Activated naive CD4-positive, alpha-beta T cell treated with anti-CD3 and anti-CD28 coated beads, Interleukin-2, amount 50 U/mL, for 72 hours (primary cell): ENCODE results near the gene NEU3. TPM values are rescaled to one million over a fixed set of nuclear protein-coding genes. Genes with fewer than 3 reads are reported as not detected.
A peak's percentile ranks its signal among the peaks of the same experiment; 100 is the strongest.
"Not testable (repeated sequence)": the region's sequence is repeated elsewhere in the genome, so short reads cannot be mapped to it uniquely, and the experiment has no call there.

Experiments used
- ATAC-seq, 2 donors: fragments of 150-1000 bp; cut with Tn5 transposase; 2 replicates each; pipeline ENCODE4 v1.10.0; 2021; ENCODE audit warnings: mild to moderate bottlenecking in 2 of 2, moderate library complexity in 2 of 2
- DNase-seq, 2 donors: peaks; one replicate each; pipeline ENCODE4 v3.0.0; 2021 to 2022; ENCODE audit warnings: low spot score in 2 of 2
- H3K27ac Mint-ChIP-seq, 2 donors: one replicate each; pipeline ENCODE4 v1.8.0; 2022; ENCODE audit warnings: mild to moderate bottlenecking in 2 of 2, mixed read lengths in 2 of 2
- H3K36me3 Mint-ChIP-seq, 2 donors: one replicate each; pipeline ENCODE4 v1.8.0; 2022; ENCODE audit warnings: mixed read lengths in 2 of 2
- H3K9me3 Mint-ChIP-seq, 2 donors: one replicate each; pipeline ENCODE4 v1.8.0; 2022; ENCODE audit warnings: mixed read lengths in 2 of 2
- total RNA-seq, 2 donors: library from RNA; stranded (reverse); gene quantifications; one replicate each; pipeline ENCODE4 v1.2.3, GENCODE V29; 2022

NEU3 gene
- total RNA-seq, 2 donors from 2014 or later: 18.3 to 23.0 TPM

DNA sequence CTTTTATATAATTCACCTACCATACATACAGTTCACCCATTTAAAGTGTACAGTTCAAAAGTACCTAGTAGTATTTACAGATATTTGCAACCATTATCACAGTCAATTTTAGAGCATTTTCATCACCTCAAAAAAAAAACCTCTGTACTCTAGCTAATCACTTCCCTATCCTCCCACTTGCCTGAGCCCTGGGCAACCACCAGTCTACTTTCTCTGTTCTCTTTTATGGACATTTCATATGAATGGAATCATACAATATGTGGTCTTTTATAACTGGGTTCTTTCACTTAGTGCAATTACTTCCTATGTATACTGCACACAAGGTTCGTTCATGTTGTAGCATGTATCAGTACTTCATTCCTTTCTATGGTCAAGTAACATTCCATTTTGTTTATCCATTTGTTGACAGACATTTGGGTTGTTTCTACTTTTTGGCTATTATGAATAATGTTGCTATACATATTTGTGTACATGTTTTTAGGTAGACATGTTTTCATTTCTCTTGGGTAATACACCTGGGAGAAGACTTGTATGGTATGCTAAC lies 17.8 kb upstream of the NEU3 start:
- peaks cover 5 to 19% of the 10 kb centered on the region in 2 donors for H3K36me3 Mint-ChIP-seq
- no peak for DNase-seq
- no peaks in the 10 kb centered on the region for H3K9me3 Mint-ChIP-seq
- no peak for ATAC-seq
- no peak overlapping the region for H3K27ac Mint-ChIP-seq

GRCh38 chr11:74971424-74971823 lies 17.3 kb upstream of the NEU3 start:
- DNase-seq: no peak
- no peak for ATAC-seq
- Mint-ChIP-seq H3K36me3 (peaks cover 5 to 19% of the 10 kb centered on the region in 2 donors), H3K9me3 (no peaks in the 10 kb centered on the region), H3K27ac (peak overlapping the region in 1 of 2 donors; percentile 34)

- H3K27ac Mint-ChIP-seq: no peak overlapping the region
- H3K9me3 Mint-ChIP-seq: no peaks in the 10 kb centered on the region
- no peak for DNase-seq
- ATAC-seq: no peak
- peaks cover 21 to 28% of the 10 kb centered on the region in 2 donors for H3K36me3 Mint-ChIP-seq
Observed at GRCh38 chr11:74978041-74978440, 10.7 kb upstream of the NEU3 start.

DNA sequence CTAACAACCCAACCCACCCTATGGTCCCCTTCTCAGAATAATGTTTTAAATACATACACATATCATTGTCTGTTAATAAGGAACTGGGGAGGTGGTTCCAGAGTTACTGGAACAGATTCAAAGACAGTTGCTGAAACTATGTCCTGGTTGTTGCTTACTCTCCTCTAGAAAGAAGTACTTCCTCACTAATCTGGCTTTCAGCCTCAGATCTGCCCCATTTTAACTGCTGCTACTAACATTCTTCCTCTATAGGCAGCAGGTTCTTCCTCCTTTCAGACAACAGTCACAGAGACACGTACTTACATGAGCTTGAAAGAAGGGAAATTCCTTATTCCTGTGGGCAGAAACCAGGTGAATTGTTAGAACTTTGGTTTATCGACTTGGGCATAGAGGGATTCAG lies 8.1 kb upstream of the NEU3 start:
- DNase-seq (no peak), ATAC-seq (no peak)
- no peaks in the 10 kb centered on the region for H3K9me3 Mint-ChIP-seq
- peaks cover 10 to 15% of the 10 kb centered on the region in 2 donors for H3K36me3 Mint-ChIP-seq
- H3K27ac Mint-ChIP-seq: no peak overlapping the region

DNA sequence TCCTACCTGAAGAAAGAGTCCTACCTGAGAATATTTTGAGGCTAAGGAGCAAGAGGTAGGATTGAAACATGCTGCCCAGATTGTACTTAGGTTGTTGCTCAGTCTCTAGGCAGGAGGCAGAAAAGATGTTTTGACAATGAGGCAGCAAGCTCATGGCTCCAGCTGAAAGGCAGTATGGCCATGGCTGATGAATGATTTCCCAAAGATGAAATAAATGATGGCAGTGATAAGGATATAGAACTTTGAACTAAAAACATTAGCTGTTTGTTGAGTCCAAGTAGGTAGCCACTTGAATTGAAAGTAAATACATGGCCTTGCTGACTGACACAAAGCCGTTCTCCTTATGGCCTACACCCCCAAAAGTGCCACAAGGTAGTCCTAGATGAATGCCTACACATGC lies 6.8 kb upstream of the NEU3 start:
- Mint-ChIP-seq H3K27ac (no peak overlapping the region), H3K36me3 (peaks cover 10 to 15% of the 10 kb centered on the region in 2 donors), H3K9me3 (no peaks in the 10 kb centered on the region)
- ATAC-seq: no peak
- DNase-seq: no peak

DNA sequence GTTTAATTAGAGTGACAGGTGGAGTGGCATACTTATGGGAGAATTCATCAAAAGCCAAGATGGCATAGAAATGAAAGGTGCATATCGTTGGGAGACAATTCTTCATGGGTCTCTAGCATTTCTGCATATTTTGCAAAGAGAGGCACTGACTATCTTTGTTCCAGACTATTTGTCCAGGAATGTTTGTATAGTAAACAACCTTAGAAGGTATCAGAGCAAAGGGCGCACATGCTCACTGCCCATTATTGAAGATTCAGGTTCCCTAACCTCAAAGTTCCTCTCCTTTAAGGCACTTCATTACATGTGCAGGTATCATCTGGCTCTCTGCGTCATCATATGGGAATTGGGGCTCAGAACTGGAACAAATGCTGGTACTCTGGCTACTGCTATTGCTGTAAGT lies 4.7 kb upstream of the NEU3 start:
- peaks cover 11 to 16% of the 10 kb centered on the region in 2 donors for H3K36me3 Mint-ChIP-seq
- ATAC-seq: no peak

GRCh38 chr11:74984730-74985129 lies 4.0 kb upstream of the NEU3 start:
- ATAC-seq (no peak), DNase-seq (no peak)
- no peaks in the 10 kb centered on the region for H3K9me3 Mint-ChIP-seq
- H3K36me3 Mint-ChIP-seq: peaks cover 16 to 20% of the 10 kb centered on the region in 2 donors
- no peak overlapping the region for H3K27ac Mint-ChIP-seq

More for the DNA sequence above, 4.7 kb upstream of the NEU3 start:
- no peak for DNase-seq
- Mint-ChIP-seq H3K27ac (no peak overlapping the region), H3K9me3 (no peaks in the 10 kb centered on the region)

DNA sequence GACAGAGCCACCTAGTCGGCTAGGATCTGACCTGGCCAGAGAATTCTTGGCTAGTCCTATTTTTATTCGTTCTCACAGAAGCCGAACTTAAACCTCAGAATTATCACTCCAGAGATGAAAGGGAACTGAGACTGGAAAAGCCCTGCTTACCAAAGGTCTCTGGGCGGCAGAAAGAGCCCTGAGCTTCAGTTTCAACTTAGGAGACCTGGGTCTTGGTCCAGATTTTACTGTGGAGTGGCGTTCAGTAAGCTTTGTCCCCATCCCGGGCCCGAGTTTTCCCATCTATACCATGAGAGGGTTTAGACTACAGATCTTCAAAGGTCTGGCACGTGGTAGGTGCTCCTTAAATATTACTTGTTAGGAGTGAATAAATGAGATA lies 516 bp downstream of the NEU3 start:
- Mint-ChIP-seq H3K9me3 (no peaks in the 10 kb centered on the region), H3K36me3 (peaks cover 7% of the 10 kb centered on the region in 2 donors), H3K27ac (peak overlapping the region; percentile 89 to 92)
- ATAC-seq (peak in 1 of 2 donors; percentile 20), DNase-seq (peak in 1 of 2 donors; percentile 5)

- not testable (repeated sequence) for DNase-seq, H3K36me3 Mint-ChIP-seq, ATAC-seq, H3K9me3 Mint-ChIP-seq
- H3K27ac Mint-ChIP-seq: peak overlapping the region; percentile 20 to 32
Observed at GRCh38 chr11:74990150-74990549, 1.4 kb downstream of the NEU3 start.

GRCh38 chr11:74990941-74991340 lies 2.2 kb downstream of the NEU3 start:
- H3K36me3 Mint-ChIP-seq: peaks cover 7% of the 10 kb centered on the region in 2 donors

DNA sequence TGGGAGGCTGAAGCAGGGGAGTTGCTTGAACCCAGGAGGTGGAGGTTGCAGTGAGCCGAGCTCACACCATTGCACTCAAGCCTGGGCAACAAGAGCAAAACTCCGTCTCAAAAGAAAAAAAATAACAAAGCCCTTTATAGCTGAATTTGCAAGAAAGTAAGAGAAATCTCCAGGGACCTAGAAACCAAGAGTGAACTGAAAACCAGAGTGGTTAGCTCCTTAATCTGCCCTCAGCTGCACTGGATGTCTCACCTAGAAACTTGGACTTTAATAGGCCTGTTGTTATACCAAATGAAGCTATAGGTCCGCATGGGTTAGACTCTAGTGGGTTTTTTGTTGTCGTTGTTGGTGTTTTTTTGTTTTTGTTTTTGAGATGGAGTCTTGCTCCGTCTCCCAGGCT lies 4.1 kb downstream of the NEU3 start:
- Mint-ChIP-seq H3K9me3 (no peaks in the 10 kb centered on the region), H3K36me3 (peaks cover 7% of the 10 kb centered on the region in 2 donors), H3K27ac (no peak overlapping the region)
- ATAC-seq (no peak), DNase-seq (no peak)

More at GRCh38 chr11:74990941-74991340, 2.2 kb downstream of the NEU3 start:
- ATAC-seq: no peak
- Mint-ChIP-seq H3K9me3 (no peaks in the 10 kb centered on the region), H3K27ac (peak overlapping the region; percentile 20 to 32)
- DNase-seq: no peak

DNA sequence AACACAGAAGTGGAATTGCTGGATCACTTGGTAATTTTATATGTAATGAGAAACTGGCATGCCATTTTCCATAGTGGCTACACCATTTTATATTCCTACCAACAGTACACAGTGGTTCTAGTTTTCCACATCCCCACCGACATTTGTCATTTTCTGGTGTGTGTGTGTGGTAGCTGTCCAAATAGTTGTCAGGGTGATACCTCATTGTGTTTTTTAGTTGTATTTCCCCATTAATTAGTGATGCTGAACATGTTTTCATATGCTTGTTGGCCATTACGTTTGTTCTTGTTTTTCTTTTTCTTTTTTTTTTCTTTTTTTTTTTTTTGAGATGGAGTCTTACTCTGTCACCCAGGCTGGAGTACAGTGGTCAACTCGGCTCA lies 12.2 kb downstream of the NEU3 start:
- Mint-ChIP-seq H3K27ac (no peak overlapping the region), H3K36me3 (peaks cover under 1 to 6% of the 10 kb centered on the region in 2 donors), H3K9me3 (no peaks in the 10 kb centered on the region)
- DNase-seq (no peak), ATAC-seq (no peak)

- no peak for DNase-seq
- Mint-ChIP-seq H3K36me3 (peaks cover 6% of the 10 kb centered on the region in 2 donors), H3K27ac (peak overlapping the region in 1 of 2 donors; percentile 23), H3K9me3 (no peaks in the 10 kb centered on the region)
- no peak for ATAC-seq
Observed at GRCh38 chr11:75001686-75002085, 13.0 kb downstream of the NEU3 start.

DNA sequence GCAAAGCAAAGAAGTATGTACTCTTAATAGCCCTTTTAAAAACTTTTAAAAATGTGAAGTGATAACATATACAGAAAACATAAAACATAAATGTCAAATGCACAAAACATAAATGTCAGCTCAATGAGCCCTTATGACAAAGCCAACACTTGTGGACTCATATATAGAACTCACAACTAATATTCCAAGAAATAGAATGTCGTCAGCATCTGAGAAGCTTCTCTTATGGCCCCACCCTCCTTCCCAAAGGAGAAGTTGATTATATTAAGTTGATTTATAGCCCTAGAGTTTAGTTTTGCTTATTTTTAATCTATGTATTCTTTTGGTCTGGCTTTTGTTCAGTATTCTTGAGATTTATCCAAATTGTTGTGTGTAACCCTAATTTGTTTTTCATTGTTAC lies 13.8 kb downstream of the NEU3 start:
- H3K36me3 Mint-ChIP-seq: peaks cover 11 to 13% of the 10 kb centered on the region in 2 donors
- no peaks in the 10 kb centered on the region for H3K9me3 Mint-ChIP-seq
- H3K27ac Mint-ChIP-seq: no peak overlapping the region

GRCh38 chr11:75004215-75004614 lies 15.5 kb downstream of the NEU3 start:
- ATAC-seq (no peak), DNase-seq (no peak)
- Mint-ChIP-seq H3K36me3 (peaks cover 11 to 13% of the 10 kb centered on the region in 2 donors), H3K9me3 (no peaks in the 10 kb centered on the region), H3K27ac (no peak overlapping the region)

More for the DNA sequence above, 13.8 kb downstream of the NEU3 start:
- no peak for ATAC-seq
- DNase-seq: no peak

DNA sequence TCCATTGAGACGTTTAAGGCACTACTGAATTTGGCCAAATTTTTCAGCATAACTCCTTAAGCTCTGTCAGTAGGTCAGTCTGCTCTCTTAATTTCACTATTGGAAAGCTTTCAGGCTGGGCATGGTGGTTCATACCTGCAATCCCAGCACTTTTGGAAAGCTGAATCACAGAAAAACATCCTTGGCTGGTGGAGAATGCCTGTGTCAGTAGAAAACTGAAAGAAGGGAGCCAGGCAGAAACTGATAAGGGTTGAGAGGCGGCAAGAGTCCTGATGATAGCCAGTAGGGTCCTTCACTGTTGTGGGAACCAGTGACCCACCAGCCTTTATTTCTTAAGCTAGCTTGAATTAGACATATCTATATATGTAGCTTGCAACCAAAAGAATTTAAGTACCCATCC lies 22.6 kb downstream of the NEU3 start:
- Mint-ChIP-seq H3K36me3 (peaks cover 14 to 17% of the 10 kb centered on the region in 2 donors), H3K27ac (no peak overlapping the region), H3K9me3 (no peaks in the 10 kb centered on the region)
- ATAC-seq (no peak), DNase-seq (no peak)

- Mint-ChIP-seq H3K27ac (no peak overlapping the region), H3K9me3 (no peaks in the 10 kb centered on the region), H3K36me3 (peaks cover 14 to 16% of the 10 kb centered on the region in 2 donors)
- DNase-seq: no peak
- no peak for ATAC-seq
Observed at GRCh38 chr11:75011872-75012271, 23.1 kb downstream of the NEU3 start.

DNA sequence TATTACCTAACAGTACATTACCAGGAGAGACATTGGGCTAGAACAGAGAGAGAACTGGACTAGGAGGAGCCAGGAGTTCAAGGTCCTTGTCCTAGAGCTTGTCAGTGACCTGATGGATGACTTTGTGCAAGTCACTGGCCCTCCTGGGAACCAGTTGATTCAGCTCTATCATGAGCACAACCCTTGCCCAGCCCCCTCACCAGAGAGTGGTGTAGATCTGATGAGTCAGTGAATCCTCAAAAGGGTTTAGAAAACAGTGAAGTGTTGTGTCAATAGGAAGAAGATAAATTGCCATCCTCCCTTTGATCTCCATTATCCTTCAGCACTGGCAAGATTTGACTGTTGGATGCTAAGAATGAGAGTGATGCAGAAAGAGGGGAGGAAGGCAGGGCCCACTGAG lies 24.3 kb downstream of the NEU3 start:
- ATAC-seq: peak; percentile 14 to 62
- no peak for DNase-seq
- no peak overlapping the region for H3K27ac Mint-ChIP-seq

More for the DNA sequence above, 24.3 kb downstream of the NEU3 start:
- Mint-ChIP-seq H3K36me3 (peaks cover 7 to 10% of the 10 kb centered on the region in 2 donors), H3K9me3 (no peaks in the 10 kb centered on the region)
